ENCODE data around the gene TAOK3. TPM values are rescaled to one million over a fixed set of nuclear protein-coding genes. Genes with fewer than 3 reads are reported as not detected.
A peak's percentile ranks its signal among the peaks of the same experiment; 100 is the strongest.

The TAOK3 gene
- total and polyA plus RNA-seq, 9 of the 15 experiments (the other 6 are each of a cell fraction or from before 2014, with no cell fraction given), result 24.3 to 83.5 (median 47.1) TPM

- H3K4me3 ChIP-seq, result peak overlapping the region; percentile 41
- peaks cover 12% of the 10 kb centered on the region for H3K9me3 ChIP-seq (replicated peaks; ENCODE audit: control insufficient read depth, insufficient read depth, low read depth, low read length)
- no TSS peak for BruUV-seq (replicated peaks)
- ATAC-seq (peak; percentile 39; the same call in 2 of the 3 replicates), FAIRE-seq (no peak), DNase-seq (ENCODE audit: extremely low read depth in 1 of 4, low spot score in 3 of 4) (peak in 1 of 4 experiments; percentile 40)
- peaks cover 83% of the 10 kb centered on the region for H3K79me2 ChIP-seq (ENCODE audit: control insufficient read depth, insufficient read depth, low read length)
- H3K4me2 ChIP-seq (ENCODE audit: insufficient read depth, low read length), result peak overlapping the region; percentile 70
- no peaks in the 10 kb centered on the region for H4K20me1 ChIP-seq (replicated peaks; ENCODE audit: control insufficient read depth, insufficient read depth, low read length)
- no peaks in the 10 kb centered on the region for H3K27me3 ChIP-seq (ENCODE audit: control insufficient read depth in 2 of 2, insufficient read depth in 2 of 2, low read length in 2 of 2)
- intact Hi-C loops (cut with micrococcal nuclease) (no loop called here), in situ Hi-C loops (cut with MboI) (loop anchor here (25.0 kb wide), 1 partner anchor 172 kb away; no protein-coding TSS in a partner anchor)
- H3K4me1 ChIP-seq (replicated peaks in 1 of 2; ENCODE audit: control insufficient read depth in 2 of 2, insufficient read depth in 2 of 2, low read length in 2 of 2), result peaks cover 8 to 28% of the 10 kb centered on the region in 2 experiments; a peak in 3 of 5 replicates
- no peak for TF ChIP-seq PHF21A (IDR thresholded peaks at IDR 0.05; ENCODE audit: borderline replicate concordance, low read depth)
- TF ChIP-seq ATF4 (CRISPR knock-in tag; IDR thresholded peaks at IDR 0.05), result 0 out of 2 replicates have a peak, but pooled peaks have one; percentile 33
- TF ChIP-seq SMAD4 (CRISPR knock-in tag; conservative IDR thresholded peaks at IDR 0.05), result 0 out of 2 replicates have a peak, but pooled peaks have one; percentile 19
- TF ChIP-seq SIX5 (IDR thresholded peaks at IDR 0.05; ENCODE audit: borderline replicate concordance in 1 of 2, insufficient read depth in 1 of 2, low read depth in 1 of 2, low read length in 2 of 2), result no peak
- 40% methylated on average over 4 of the region's 4 CpGs for WGBS (ENCODE audit: insufficient coverage, low coverage, missing lambda C conversion rate)
- ChIA-PET POLR2A (interaction anchor here (1.2 to 4.7 kb wide), 3 partner anchors 11 to 16 kb away, joined by 5 to 46 read pairs (median 15); no protein-coding TSS in a partner anchor), CTCF (ENCODE audit: low intra/inter-chr PET ratio) (no interaction called here)
- peak overlapping the region in 1 of 2 experiments; percentile 87; a peak in 2 of 4 replicates for H3K9ac ChIP-seq (ENCODE audit: insufficient read depth in 1 of 2, low read depth in 2 of 2, low read length in 2 of 2)
- H3K9me1 ChIP-seq (ENCODE audit: control insufficient read depth, insufficient read depth, low read length), result no peaks in the 10 kb centered on the region
- H2AFZ ChIP-seq (ENCODE audit: low read depth, low read length), result peak overlapping the region; percentile 65
- H3K36me3 ChIP-seq (ENCODE audit: control insufficient read depth, insufficient read depth, low read length), result peaks cover 15% of the 10 kb centered on the region
- peak overlapping the region; percentile 88 for H3K27ac ChIP-seq (ENCODE audit: extremely low read depth, low read depth, low read length)
These were observed 13.2 kb downstream of the TAOK3 start for GRCh38 chr12:118359541-118359915.

Measured in K562 (cell line).